HG03060 (cell line): ENCODE measurements around the gene CCR2.
"Not testable (repeated sequence)": the region's sequence is repeated elsewhere in the genome, so short reads cannot be mapped to it uniquely, and the experiment has no call there.

Experiments
- ATAC-seq: cut with Tn5 transposase; IDR thresholded peaks from one replicate; pipeline ENCODE4 v1.9.1; 2021; ENCODE audit warnings: low read depth, moderate number of reproducible peaks; ENCODE audit not compliant: unreplicated experiment

CCR2 gene

DNA sequence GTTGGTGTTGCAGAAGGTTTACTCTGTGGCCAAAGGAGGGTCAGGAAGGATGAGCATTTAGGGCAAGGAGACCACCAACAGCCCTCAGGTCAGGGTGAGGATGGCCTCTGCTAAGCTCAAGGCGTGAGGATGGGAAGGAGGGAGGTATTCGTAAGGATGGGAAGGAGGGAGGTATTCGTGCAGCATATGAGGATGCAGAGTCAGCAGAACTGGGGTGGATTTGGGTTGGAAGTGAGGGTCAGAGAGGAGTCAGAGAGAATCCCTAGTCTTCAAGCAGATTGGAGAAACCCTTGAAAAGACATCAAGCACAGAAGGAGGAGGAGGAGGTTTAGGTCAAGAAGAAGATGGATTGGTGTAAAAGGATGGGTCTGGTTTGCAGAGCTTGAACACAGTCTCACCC, 20.8 kb downstream of the CCR2 start:
- ATAC-seq = no peak

DNA sequence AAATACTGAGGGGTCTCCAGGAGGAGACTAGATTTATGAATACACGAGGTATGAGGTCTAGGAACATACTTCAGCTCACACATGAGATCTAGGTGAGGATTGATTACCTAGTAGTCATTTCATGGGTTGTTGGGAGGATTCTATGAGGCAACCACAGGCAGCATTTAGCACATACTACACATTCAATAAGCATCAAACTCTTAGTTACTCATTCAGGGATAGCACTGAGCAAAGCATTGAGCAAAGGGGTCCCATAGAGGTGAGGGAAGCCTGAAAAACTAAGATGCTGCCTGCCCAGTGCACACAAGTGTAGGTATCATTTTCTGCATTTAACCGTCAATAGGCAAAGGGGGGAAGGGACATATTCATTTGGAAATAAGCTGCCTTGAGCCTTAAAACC, 21.3 kb downstream of the CCR2 start:
- no peak for ATAC-seq

DNA sequence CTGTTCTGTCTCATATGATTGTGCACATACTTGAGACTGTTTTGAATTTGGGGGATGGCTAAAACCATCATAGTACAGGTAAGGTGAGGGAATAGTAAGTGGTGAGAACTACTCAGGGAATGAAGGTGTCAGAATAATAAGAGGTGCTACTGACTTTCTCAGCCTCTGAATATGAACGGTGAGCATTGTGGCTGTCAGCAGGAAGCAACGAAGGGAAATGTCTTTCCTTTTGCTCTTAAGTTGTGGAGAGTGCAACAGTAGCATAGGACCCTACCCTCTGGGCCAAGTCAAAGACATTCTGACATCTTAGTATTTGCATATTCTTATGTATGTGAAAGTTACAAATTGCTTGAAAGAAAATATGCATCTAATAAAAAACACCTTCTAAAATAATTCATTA, 21.9 kb downstream of the CCR2 start:
- no peak for ATAC-seq

DNA sequence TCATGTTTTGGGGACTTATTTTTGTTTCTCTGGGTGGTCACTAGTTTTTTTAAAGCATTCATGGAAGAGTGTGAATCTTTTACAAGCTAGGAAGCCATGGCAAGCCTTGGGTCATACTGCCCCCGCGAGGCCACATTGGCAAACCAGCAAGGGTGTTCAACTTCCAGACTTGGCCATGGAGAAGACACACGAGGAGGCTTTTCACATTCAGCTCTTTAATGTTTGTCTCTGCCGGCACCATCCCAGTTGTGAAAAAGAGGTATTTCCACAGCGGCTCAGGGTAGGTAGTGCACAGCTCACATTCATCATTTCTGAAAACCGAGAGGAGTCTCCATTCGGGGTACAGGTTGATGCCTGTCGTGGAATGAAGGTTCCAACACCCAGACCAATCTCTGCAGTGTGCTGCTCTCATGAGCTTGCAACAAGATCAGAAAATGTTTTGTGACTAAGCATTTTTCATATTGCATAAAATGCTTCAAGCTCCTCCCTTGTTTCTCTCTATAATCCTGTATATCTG, 24.6 kb downstream of the CCR2 start:
- ATAC-seq = no peak

DNA sequence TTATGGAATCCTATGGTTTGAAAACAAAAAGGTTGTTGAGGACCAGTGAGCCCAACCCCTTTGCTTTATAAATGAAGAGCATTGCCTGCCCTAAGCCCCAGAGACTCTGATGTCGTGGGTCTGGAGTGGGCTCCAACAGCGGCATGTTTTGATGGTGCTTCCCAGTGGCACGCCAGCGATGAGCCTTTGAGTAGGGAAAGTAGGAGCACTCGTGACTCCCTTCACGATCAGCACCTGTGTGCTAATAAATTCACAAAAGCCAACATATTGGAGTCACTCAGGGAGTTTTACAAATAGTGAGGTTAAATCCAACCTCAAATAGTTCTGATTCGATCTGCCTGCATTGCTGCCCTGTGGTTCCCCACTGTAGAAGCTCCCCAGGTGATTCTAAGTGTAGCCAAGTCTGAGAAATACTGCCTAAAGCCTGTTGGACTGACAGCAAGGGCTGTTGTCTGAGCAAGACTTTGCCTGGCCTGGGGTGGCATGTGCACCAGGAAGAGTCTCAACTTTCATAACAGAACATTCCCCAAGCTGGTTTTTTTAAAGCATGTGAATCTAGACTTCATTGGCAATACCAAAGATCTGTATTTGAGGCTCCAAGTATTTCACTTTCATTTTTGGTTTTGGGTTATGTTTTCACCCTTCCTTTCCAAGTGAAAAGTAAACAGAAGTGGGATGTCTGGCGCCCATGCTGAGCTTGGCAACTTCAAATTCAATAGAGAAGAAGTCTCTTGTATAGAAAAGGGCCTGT, 26.7 kb downstream of the CCR2 start:
- no peak for ATAC-seq

DNA sequence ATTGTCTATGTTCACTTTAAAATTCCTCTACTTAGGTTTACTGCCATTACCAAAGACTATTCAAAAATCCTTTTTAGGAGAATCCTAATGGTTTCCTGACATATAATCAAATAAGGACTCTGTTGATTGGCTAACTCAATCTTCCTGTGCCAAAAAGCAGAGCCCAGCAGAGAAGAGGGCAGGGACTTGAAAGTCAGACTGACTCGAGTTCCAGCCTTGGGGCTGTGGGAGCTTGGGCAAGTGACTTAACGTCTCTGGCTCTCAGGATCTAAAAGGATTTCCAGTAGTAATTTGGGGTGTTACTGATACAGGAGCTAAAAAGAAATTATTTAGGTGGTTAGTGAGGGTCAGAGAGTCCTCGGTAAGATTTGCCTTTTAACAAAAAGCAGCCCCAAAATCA, 27.7 kb downstream of the CCR2 start:
- ATAC-seq = no peak

DNA sequence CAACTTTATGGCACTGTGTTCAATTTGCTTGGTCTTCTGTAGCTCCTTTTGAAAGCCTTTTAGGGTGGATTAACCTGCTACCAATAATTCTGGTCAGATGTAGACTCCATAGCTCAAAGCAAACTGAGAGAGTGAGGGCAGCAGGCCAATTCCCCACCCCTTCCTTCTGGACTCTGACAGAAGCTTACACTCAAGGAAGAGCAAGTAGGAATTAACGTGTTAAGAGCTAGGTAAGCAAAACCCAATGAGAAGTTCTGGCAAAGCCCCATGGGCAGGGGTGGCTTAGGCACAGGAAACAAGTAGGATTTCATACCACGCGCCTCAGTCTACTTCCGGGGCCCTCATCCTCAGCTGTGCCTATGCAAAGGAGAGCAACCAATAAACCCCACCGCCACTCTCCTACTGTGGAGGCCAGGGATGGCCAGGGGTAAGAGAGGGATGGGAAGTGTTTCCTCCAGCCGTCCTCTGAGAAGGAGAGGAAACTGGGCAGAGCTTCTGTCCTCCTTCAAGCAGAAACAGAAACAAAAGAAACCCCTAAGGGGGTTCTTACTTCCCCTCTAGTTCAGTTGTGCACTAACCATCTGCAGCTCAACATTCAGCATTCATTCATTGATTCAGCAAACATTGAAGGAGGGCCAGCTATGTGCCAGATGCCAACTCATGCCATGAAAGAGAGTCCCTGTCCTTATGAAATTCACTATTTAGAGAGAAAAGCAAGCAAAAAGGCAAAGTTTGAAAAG, 29.5 kb downstream of the CCR2 start:
- no peak for ATAC-seq

DNA sequence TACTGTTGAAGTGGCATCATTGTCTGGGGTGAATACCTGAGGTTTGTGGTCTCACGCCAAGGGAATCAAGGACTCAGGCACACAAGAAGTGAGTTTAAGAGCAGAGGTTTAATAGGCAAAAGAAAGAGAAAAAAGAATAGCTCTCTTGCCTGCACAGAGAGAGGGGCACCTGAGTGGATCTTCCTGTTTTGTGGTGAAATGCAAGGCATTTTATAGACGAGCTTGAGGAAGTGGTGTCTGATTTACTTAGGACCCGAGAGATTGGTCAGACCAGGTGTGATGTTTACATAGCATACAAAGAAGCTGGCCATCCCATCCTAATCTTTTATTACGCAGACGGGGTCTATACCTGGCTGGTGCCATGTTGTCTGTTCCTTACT, 30.0 kb downstream of the CCR2 start:
- no peak for ATAC-seq

DNA sequence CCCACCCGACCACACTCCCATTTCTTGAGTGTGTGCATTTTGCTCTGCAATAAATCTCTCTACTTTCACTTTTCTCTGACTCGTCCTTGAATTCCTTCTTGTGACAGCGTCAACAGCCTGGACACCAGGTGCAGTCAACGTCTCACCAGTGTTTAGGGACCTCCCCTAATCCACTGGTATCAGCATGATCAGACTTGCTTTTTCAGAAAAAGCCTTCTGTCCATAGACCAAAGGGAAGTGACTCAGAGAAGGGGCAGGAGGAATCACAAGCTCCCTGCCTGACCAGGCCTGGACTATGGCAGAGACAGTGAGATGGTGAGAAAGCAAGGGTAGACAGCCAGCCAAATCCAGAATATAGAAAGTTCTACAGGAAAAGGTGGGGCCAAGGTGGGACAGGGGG, 32.3 kb downstream of the CCR2 start:
- ATAC-seq = no peak

DNA sequence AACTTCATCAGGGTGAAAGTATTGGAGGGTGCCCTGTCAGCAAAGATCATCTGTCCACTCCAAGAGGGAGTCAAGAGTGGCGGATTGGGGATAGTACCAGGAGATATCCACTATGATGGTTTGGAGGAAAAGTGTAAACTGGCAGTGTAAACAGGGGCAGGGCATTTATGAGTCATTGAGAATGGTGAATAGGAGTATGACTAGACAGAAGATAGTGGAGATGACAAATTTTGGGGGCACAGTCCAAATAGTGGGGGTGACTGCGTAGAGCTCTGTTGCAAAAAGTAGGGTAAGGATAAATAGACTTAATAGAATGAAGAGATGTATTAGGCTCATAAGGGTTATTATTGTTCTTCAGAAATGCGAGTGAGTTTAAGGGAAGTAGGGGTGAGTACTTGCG, 34.9 kb downstream of the CCR2 start:
- ATAC-seq = not testable (repeated sequence)

DNA sequence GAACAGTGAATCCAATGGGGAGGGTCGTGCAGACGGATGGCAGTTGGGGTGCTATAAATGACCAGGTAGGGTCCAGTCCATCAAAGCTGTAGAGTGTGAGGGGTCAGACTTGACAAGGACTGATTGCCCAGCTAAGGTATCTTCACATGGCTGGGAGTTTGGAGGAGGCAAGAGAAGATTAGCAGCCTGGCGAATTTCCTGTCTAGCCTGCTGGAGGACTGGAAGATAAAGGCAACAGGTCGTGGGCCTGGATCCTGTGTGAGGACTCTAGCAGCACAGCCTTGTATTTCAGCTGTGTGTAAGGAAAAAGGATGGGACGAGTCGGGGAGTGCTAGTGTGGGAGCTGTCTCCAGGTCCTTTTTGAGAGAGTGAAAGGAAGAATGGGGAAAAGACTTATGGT, 35.4 kb downstream of the CCR2 start:
- ATAC-seq = no peak

DNA sequence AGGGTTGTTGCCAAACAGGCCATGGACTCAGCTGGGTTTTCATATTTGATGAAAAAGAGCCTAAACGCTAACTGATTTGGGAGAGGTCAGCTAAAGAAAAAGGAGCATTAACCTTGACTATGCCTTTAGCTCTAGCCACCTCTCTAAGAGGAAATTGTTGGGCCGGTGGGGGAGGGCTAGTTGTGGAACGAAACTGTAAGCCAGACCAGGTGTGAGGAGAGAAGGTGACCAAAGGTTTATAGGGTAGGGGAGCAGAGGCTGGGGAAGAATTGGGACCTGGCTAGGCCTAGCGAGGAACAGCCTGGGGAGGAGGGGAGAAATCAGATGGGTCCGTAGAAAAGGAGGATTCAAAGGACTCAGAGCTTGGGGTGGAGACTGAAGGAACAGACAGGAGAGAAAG, 37.6 kb downstream of the CCR2 start:
- ATAC-seq = not testable (repeated sequence)

DNA sequence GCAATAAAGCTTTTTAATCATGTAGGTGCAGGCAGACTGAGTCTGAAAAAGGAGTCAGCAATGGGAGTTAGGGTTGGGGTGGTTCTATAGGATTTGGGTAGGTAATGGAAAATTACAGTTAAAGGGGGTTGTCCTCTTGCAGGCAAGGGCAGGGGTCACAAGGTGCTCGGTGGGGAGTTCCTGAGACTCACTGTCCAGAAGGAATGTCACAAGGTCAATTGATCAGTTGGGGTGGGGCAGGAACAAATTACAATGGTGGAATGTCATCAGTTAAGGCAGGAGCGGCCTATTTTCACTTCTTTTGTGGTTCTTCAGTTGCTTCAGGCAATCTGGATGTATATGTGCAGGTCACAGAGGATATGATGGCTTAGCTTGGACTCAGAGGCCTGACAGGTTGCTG, 39.1 kb downstream of the CCR2 start:
- no peak for ATAC-seq

DNA sequence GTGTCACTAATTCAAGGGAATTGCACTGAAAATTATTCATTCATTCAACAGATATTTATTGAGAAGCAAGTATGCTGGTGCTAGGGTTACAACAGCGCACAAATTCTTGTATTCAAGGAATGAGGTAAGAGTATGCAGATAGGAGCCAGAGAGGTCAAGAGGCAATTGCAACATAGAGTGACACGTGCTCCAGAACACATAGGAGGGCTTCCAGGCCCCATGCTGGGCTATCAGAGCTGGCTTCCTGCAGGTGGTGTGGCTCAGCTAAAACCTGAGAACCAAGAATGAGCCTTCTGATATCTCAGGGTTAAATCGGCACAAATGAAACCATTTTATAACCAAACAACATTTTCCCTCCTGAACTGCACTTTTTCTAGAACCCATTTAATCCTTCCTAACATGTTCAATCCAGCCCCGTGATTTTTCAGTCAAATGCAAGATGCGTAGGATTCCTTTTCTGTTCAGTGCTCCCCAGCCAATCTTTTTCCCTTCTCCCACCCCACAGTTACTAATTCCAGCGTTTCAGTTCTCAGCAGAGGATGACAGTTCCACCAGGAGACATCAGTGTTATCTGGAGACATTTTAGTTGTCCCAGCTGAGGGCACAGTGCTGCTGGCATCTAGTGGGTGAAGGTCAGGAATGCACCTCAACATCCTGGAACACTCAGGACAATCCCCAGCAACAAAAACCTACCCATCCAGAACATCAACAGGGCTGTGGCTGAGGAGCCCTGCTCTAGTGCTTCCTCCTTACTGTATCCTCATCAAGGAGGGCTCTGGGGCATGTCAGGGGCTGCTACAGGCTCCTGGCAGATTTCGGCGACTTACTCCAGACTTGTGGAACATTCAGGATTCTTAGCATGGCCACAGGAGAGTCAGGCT, 39.9 kb downstream of the CCR2 start:
- ATAC-seq = no peak

DNA sequence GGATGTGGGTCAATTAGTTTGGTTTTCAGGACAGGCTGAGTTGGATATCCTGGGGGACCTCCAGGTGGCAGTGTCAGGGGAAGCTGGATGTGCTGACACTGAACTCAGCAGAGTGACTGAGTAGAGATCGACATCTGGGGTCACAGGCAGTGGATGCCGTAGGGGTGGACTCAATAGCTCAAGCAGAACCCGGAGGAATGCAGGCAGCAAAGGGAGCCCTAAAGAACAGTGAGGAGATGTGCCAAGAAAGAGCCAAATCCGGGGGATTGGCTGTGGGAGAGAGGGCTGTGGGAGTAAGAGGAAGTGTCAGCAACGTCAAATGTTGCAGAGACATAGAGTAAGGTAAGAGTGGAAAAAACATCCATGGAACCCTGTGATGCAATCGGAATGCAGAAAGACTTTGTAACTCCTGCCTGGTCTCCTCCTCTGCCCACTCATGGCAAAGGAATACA, 41.3 kb downstream of the CCR2 start:
- ATAC-seq = no peak

DNA sequence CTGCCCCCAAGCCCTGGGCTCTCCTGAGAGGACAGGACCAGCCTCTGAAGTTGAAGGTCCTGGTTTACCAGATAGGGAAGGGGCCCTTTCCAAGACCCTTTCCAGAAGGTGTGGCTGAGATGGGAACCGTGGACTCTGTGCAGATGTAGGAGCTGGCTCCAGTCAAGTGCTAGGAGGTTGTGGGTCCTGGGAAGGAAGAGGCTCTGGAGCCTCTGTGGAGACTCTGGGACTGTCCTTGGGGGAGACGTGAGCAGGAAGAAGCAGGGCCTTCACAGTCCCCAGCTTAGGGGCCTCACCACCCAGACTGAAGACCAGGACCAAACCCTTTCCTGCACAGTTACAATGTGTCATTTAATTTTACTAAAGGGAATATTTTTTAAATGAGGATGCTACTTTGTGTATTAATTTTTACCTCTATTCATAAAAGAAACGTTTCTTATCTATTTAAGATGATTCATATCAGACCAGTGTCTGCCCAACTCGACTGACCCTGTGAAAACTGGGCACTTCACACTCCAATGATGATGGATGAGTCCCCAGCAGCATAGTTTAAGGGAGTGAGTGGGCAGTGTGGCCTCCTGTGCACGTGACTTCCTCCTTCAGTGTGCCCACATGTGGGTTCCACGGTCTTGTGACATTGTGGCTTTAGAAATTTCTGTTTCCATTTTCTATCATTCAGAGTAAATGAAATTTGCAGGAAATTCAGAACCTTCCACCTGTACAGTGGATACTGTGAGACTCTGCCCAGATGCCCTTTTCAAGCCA, 42.0 kb downstream of the CCR2 start:
- ATAC-seq = no peak

DNA sequence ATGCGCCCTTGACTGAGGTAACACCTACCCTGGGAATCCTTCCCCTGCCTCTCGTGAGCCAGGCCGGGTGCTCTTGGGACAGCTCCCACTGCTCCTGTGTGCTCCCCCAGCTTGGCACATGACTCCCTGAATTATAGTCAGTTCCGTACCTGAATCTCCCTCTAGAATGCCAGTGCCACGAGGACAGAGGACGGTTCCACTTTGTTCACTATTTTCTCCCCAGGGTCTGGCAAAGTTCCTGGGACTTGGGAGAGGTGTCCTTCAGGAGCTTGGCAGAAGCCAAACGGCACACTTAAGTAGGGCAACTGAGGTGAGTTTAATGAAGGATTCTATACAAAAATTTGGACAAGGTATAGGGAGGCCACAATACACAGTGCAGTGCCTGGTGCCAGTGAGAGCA, 43.2 kb downstream of the CCR2 start:
- no peak for ATAC-seq

DNA sequence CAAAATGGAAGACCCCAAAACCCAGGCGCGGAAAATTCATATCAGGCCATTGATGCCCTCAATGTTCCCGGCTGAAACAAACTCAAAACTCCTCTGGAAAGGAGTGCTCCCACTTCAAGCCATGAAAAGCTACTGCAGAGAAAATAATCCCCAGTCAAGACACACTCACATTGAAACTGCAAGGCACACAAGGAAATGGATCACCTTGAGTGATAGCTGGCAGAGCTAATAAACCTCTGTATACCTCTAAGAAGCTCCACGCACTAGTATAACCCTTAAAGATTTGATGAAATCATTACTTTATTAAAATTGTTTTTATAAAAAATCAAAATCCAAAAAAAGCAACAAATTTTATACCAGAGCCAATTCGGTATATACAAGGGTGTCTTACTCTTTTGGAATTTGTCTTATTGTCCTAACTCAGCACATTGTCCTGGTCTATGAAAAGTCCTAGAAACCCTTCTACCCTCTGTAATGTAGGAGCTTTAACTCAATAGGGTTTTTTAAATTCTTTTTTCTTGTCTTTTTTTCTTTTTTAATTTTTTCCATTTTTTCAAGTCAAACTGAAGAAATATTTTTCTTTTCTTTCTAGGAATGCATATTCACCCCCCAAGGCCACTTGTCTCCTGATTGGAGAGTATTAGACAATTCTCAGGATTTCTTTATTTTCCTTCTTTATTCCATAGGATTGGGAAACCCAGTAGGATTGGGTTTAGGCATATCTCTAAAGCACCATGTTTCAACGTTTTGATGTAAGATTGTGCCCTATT, 44.5 kb downstream of the CCR2 start:
- ATAC-seq = no peak

DNA sequence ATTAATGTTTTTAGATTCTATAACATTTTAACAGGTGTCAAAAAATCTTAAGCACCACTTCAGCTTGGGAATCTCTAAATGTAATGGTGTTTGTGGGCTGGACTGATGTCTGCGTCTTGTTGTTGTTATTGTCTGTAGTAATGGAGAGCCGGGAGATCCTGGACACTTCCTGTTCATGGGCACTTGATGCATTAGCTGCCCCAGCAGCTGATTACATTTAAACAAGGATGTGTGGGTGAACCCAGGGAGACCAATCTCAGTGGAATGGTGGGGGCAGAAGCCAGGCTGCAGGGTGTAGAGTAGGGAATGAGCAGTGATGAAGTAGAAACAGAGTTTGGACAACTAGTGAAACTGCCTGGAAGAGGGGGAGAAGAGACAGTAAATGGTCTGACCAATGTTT, 45.2 kb downstream of the CCR2 start:
- ATAC-seq = no peak

DNA sequence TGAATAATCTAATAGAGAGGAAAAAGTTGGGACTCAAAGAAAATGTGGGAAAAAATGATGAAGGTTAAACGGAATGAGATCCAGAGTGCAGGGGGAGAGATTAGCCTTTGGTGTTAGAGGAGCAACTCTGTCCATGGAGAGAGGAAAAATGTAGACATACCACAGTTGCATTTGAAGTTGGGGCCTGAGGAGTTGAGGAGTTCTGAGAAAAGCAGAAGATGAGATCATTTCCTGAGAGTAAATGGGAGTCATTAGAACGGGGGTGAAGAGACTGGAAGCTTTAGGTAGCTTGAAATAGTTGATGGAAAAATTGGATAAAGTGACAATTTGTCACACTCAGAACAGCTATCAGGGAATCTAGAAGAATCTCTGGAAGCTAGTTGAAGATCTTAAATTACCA, 45.6 kb downstream of the CCR2 start:
- ATAC-seq = no peak
